GM12865 (cell line): Measurements from ENCODE around the gene RAB3IL1.

Experiments
- DNase-seq: peaks from one replicate; pipeline ENCODE4 v3.0.0; 2010; ENCODE audit warnings: low read depth
- H3K4me3 ChIP-seq: 2 replicates; pipeline ENCODE4 v1.5.1; 2011; ENCODE audit warnings: mild to moderate bottlenecking, low read depth, low read length, control low read depth
- CTCF ChIP-seq: IDR thresholded peaks from 2 replicates; pipeline ENCODE4 v1.5.1; 2011; ENCODE audit warnings: low read length, control low read depth, low read depth, inconsistent platforms; ENCODE audit not compliant: insufficient read depth; ENCODE audit errors: missing control alignments

The RAB3IL1 gene

GRCh38 chr11:61926235-61926634 is 8.9 kb upstream of the RAB3IL1 start:
- DNase-seq: no peak
- H3K4me3 ChIP-seq: no peak overlapping the region
- TF ChIP-seq CTCF: no peak

DNA sequence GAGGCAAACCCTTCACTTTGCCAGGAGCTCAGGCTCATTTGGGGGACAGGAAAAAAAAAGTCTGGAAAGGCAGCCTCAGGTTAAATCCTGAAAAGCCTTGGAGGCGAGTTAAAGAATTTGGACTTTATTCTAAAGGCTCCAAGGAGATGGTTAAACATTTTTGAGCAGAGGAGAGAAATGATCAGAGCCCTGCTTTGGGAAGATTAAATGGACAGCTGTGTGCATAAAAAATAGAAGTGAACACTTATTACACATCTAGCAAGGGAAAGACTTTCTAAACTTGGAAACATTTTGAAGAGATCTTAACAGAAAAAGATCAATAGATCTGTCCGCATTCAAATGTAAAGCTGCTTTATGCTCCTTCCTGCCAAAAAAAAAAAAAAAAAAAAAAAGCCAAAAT is 8.4 kb upstream of the RAB3IL1 start:
- no peak for TF ChIP-seq CTCF
- no peak overlapping the region for H3K4me3 ChIP-seq
- no peak for DNase-seq

- TF ChIP-seq CTCF: no peak
- no peak for DNase-seq
- no peak overlapping the region for H3K4me3 ChIP-seq
Observed at GRCh38 chr11:61924064-61924455, 6.7 kb upstream of the RAB3IL1 start.

DNA sequence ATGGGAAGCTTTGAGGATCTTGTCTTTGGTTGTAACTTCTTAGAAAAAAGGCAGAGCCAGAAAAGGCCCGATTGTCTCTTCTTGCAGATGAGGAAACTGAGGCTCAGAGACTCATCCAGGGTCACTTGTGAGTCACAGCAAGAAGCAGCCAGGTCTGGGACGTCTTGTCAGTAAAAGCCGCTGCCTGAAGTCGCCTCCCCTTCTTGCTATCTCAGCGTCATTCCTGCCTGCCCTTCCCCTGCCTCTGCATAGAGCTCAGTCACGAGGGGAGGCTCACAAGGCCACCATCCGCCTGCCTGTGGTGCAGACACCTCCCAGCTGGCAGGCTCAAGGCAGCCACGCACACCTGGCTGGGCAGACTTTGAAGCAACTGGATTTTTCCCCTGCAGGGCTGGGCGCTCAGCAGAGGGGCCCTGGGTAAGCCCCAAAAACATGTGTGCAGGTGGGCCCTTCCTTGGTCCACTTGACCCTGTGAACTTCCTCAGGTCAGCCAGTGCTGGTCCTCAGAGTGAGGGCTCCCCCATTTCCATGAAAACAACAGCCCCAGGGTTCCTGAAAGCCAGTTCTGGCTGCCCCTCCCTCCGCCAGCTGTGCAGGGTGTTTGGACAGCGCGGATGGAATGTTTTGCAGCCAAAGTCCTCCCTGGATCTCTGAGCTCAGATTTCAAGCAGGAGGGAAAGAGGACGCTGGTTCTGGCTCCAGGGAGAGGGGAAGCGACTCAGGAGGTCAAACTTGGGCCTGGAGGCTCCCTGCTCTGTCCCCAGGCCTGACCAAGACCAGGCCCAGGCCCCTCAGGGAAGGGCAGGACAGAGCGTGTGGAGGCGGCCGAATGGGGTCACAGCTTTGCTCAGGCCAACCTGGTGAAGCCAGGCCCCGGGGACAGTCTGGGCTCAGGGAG is 6.0 kb upstream of the RAB3IL1 start:
- no peak for TF ChIP-seq CTCF
- DNase-seq: no peak
- H3K4me3 ChIP-seq: no peak overlapping the region

GRCh38 chr11:61922539-61922938 is 5.2 kb upstream of the RAB3IL1 start:
- no peak for TF ChIP-seq CTCF
- DNase-seq: no peak
- H3K4me3 ChIP-seq: no peak overlapping the region

GRCh38 chr11:61921446-61921845 is 4.1 kb upstream of the RAB3IL1 start:
- DNase-seq: no peak
- TF ChIP-seq CTCF: no peak

More at GRCh38 chr11:61921446-61921845, 4.1 kb upstream of the RAB3IL1 start:
- H3K4me3 ChIP-seq: no peak overlapping the region
